HG02885 (cell line): ENCODE data around the gene GPC6.

Experiments used
- ATAC-seq: cut with Tn5 transposase; IDR thresholded peaks from one replicate; pipeline ENCODE4 v1.9.1; 2021; ENCODE audit warnings: mild to moderate bottlenecking; ENCODE audit not compliant: unreplicated experiment, poor library complexity

Gene GPC6

GRCh38 chr13:93637852-93638251 lies 411.2 kb downstream of the GPC6 start:
- no peak for ATAC-seq

GRCh38 chr13:93640452-93640851 lies 413.8 kb downstream of the GPC6 start:
- ATAC-seq, result no peak

GRCh38 chr13:93646245-93646644 lies 419.6 kb downstream of the GPC6 start:
- ATAC-seq, result no peak

- no peak for ATAC-seq
Measured at GRCh38 chr13:93649496-93649895, 422.9 kb downstream of the GPC6 start.

- ATAC-seq, result no peak
Measured at GRCh38 chr13:93653776-93654175, 427.2 kb downstream of the GPC6 start.

GRCh38 chr13:93655154-93655553 lies 428.5 kb downstream of the GPC6 start:
- ATAC-seq, result no peak

- no peak for ATAC-seq
Measured at GRCh38 chr13:93660391-93661063, 433.9 kb downstream of the GPC6 start.

GRCh38 chr13:93670866-93671265 lies 444.3 kb downstream of the GPC6 start:
- no peak for ATAC-seq

- no peak for ATAC-seq
Measured at GRCh38 chr13:93672996-93673395, 446.4 kb downstream of the GPC6 start.

- ATAC-seq, result no peak
Measured at GRCh38 chr13:93673885-93674284, 447.3 kb downstream of the GPC6 start.

GRCh38 chr13:93674337-93674755 lies 447.7 kb downstream of the GPC6 start:
- no peak for ATAC-seq

- no peak for ATAC-seq
Measured at GRCh38 chr13:93680329-93680728, 453.7 kb downstream of the GPC6 start.

- no peak for ATAC-seq
Measured at GRCh38 chr13:93685900-93686299, 459.3 kb downstream of the GPC6 start.

GRCh38 chr13:93686399-93686798 lies 459.8 kb downstream of the GPC6 start:
- no peak for ATAC-seq

GRCh38 chr13:93687261-93687660 lies 460.7 kb downstream of the GPC6 start:
- ATAC-seq, result no peak

- ATAC-seq, result no peak
Measured at GRCh38 chr13:93689333-93689732, 462.7 kb downstream of the GPC6 start.

- ATAC-seq, result no peak
Measured at GRCh38 chr13:93690139-93690538, 463.5 kb downstream of the GPC6 start.

- ATAC-seq, result no peak
Measured at GRCh38 chr13:93698016-93698613, 471.5 kb downstream of the GPC6 start.

- no peak for ATAC-seq
Measured at GRCh38 chr13:93700115-93700514, 473.5 kb downstream of the GPC6 start.

GRCh38 chr13:93708308-93709075 lies 481.9 kb downstream of the GPC6 start:
- ATAC-seq, result no peak

GRCh38 chr13:93709506-93710244 lies 483.1 kb downstream of the GPC6 start:
- no peak for ATAC-seq
